ACC112 (cell line): ENCODE results near the gene GABARAPL1.
"Not testable (repeated sequence)": the region's sequence is repeated elsewhere in the genome, so short reads cannot be mapped to it uniquely, and the experiment has no call there.

Source experiments
- H2AFZ ChIP-seq: fragments of 200-600 bp; sonication (generic); one replicate; pipeline ENCODE4 v1.6.0; 2017; ENCODE audit warnings: antibody characterized with exemption, low read length; ENCODE audit not compliant: unreplicated experiment
- H3K27ac ChIP-seq: fragments of 200-600 bp; sonication (generic); 2 replicates; pipeline ENCODE4 v1.5.1; 2014; ENCODE audit warnings: low read depth, mild to moderate bottlenecking, antibody characterized with exemption, low read length, moderate library complexity
- H3K27me3 ChIP-seq: fragments of 200-600 bp; sonication (generic); 2 replicates; pipeline ENCODE4 v1.6.1; 2014; ENCODE audit warnings: mild to moderate bottlenecking, antibody characterized with exemption, low read length, moderate library complexity, mixed read lengths; ENCODE audit not compliant: insufficient read depth
- H3K36me3 ChIP-seq: fragments of 200-600 bp; sonication (generic); 2 replicates; pipeline ENCODE4 v1.6.1; 2016; ENCODE audit warnings: mild to moderate bottlenecking, antibody characterized with exemption, low read length, moderate library complexity, mixed read lengths; ENCODE audit not compliant: insufficient read depth
- H3K4me1 ChIP-seq: fragments of 200-600 bp; sonication (generic); one replicate; pipeline ENCODE4 v1.6.1; 2016; ENCODE audit warnings: low read length, mixed read lengths; ENCODE audit not compliant: insufficient read depth, unreplicated experiment, control insufficient read depth
- H3K4me3 ChIP-seq: fragments of 200-600 bp; sonication (generic); 2 replicates; pipeline ENCODE4 v1.5.1; 2014; ENCODE audit warnings: mild to moderate bottlenecking, low read depth, low read length
- H3K79me2 ChIP-seq: fragments of 200-600 bp; sonication (generic); one replicate; pipeline ENCODE4 v1.6.0; 2016; ENCODE audit warnings: low read length; ENCODE audit not compliant: control insufficient read depth, unreplicated experiment, insufficient read depth

Gene GABARAPL1

GRCh38 chr12:10214895-10215267, 2.2 kb downstream of the GABARAPL1 start:
- Histone ChIP-seq H3K4me3 (peak overlapping the region; percentile 95), H3K79me2 (peaks cover 26% of the 10 kb centered on the region), H3K36me3 (peaks cover 5% of the 10 kb centered on the region), H3K27ac (peak overlapping the region; percentile 99), H2AFZ (no peak overlapping the region), H3K4me1 (peaks cover 7% of the 10 kb centered on the region), H3K27me3 (no peaks in the 10 kb centered on the region)

DNA sequence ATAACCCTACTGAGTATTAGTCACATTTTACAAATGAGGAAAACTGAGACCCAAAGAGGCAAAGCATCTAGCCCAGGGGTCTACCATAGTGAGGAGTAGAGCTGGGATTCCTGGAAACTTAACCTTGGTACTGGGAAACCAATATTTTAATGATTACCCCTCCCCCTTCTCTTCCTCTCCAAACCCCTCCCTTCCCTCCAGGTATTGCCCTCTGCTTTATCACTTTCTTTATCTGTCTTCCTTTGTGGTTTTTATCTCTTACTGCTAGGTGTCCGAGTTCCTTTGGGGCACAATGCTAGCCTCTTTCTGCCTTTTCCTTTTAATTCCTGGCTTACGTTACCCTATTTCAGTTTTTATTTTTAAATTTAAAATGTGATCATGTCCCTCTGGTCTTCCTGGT, 2.8 kb downstream of the GABARAPL1 start:
- peaks cover 11% of the 10 kb centered on the region for H3K4me1 ChIP-seq
- H2AFZ ChIP-seq, result no peak overlapping the region
- 0 out of 2 replicates have a peak overlapping the region, but pooled peaks have one; percentile 99 for H3K27ac ChIP-seq
- no peaks in the 10 kb centered on the region for H3K27me3 ChIP-seq
- H3K36me3 ChIP-seq, result peaks cover 10% of the 10 kb centered on the region
- peak overlapping the region; percentile 95; the same call in 1 of the 2 replicates for H3K4me3 ChIP-seq
- H3K79me2 ChIP-seq, result peaks cover 26% of the 10 kb centered on the region

DNA sequence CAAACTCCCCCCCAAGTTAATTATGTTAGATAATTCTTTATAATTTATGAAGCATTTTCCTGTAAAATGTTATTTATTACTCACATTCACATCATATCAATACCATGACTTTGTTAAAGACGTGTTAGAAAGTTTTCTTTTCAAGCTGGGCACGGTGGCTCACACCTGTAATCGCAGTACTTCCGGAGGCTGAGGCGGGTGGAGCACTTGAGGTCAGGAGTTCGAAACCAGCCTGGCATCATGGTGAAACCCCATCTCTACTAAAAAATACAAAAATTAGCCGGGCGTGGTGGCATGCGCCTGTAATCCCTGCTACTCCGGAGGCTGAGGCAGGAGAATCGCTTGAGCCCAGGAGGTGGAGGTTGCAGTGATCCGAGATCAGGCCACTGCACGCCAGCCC, 3.3 kb downstream of the GABARAPL1 start:
- not testable (repeated sequence) for H2AFZ ChIP-seq, H3K27ac ChIP-seq, H3K4me3 ChIP-seq, H3K27me3 ChIP-seq
- peaks cover 13% of the 10 kb centered on the region for H3K4me1 ChIP-seq
- peaks cover 26% of the 10 kb centered on the region for H3K79me2 ChIP-seq
- peaks cover 15% of the 10 kb centered on the region for H3K36me3 ChIP-seq

DNA sequence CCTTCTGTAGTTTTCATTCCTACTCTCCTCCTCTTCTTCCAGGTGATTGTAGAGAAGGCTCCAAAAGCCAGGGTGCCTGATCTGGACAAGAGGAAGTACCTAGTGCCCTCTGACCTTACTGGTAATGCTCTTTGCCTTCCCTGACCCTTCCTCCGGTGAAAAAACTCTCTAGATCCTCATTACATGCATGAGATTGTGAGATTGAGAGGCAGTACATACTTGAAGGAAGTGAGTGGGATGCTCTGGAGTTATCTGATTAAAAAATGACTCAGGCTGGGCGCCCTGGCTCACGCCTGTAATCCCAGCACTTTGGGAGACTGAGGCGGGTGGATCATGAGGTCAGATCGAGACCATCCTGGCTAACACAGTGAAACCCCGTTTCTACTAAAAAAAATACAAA, 5.3 kb downstream of the GABARAPL1 start:
- no peak overlapping the region for H3K27ac ChIP-seq
- no peak overlapping the region for H2AFZ ChIP-seq
- H3K36me3 ChIP-seq, result peaks cover 30% of the 10 kb centered on the region
- H3K4me1 ChIP-seq, result peaks cover 13% of the 10 kb centered on the region
- H3K27me3 ChIP-seq, result no peaks in the 10 kb centered on the region
- H3K79me2 ChIP-seq, result peaks cover 26% of the 10 kb centered on the region
- no peak overlapping the region for H3K4me3 ChIP-seq

DNA sequence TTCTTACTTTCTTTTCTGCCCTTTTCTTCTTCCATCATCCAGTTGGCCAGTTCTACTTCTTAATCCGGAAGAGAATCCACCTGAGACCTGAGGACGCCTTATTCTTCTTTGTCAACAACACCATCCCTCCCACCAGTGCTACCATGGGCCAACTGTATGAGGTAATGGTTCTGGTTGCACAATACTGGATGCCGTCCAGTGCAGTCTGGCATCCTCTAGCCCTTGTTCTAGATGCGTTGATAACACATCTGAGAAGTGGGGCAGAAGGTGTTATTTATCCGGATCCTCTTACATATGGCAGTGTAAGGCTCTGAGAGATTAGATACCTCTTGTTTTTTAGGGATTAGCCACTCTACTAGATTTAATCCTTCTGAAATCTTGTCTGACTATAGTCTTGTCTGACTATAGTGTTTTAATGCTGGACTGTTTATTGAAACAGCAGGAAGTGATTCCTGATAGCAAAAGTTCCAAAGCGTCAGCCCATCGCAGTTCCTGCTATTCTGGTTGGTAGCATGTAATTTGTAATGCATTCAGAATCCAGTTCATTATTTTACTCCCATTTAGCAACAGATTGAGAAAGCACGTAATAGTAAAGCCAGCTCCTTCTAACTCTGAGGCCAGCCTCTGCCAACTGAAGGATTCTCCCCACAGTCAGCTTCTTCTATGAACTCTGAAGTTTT, 7.9 kb downstream of the GABARAPL1 start:
- no peak overlapping the region for H2AFZ ChIP-seq
- peaks cover 7% of the 10 kb centered on the region for H3K4me1 ChIP-seq
- no peak overlapping the region for H3K4me3 ChIP-seq
- peaks cover 7% of the 10 kb centered on the region for H3K79me2 ChIP-seq
- peaks cover 42% of the 10 kb centered on the region for H3K36me3 ChIP-seq
- peak overlapping the region; percentile 36; the same call in 1 of the 2 replicates for H3K27ac ChIP-seq
- no peaks in the 10 kb centered on the region for H3K27me3 ChIP-seq

GRCh38 chr12:10221846-10222245, 9.2 kb downstream of the GABARAPL1 start:
- Histone ChIP-seq H3K36me3 (peaks cover 42% of the 10 kb centered on the region), H3K27me3 (no peaks in the 10 kb centered on the region), H2AFZ (no peak overlapping the region), H3K4me1 (peaks cover 7% of the 10 kb centered on the region), H3K79me2 (peaks cover 6% of the 10 kb centered on the region), H3K27ac (no peak overlapping the region), H3K4me3 (no peak overlapping the region)

DNA sequence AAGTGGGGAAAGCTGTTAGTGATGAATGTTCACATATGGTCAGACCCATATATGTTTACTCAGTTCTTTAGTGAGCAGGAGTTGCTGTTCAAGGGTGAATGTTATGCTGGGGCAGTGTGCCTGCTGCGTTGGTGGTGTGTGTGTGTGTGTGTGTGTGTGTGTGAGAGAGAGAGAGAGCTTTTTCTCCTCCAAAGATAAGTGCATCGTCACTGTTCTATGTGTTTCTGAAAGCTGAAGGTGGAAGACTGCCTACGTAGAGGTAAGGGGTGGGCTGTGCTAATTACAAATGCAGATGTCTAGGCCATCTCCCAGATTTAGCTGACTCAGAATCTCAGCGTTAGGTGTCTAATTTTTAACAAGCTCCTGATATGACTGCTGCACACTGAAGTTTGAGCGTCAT, 10.5 kb downstream of the GABARAPL1 start:
- Histone ChIP-seq H3K4me1 (peaks cover 7% of the 10 kb centered on the region), H2AFZ (no peak overlapping the region), H3K4me3 (no peak overlapping the region), H3K27ac (no peak overlapping the region), H3K79me2 (no peaks in the 10 kb centered on the region), H3K36me3 (peaks cover 39% of the 10 kb centered on the region), H3K27me3 (no peaks in the 10 kb centered on the region)

DNA sequence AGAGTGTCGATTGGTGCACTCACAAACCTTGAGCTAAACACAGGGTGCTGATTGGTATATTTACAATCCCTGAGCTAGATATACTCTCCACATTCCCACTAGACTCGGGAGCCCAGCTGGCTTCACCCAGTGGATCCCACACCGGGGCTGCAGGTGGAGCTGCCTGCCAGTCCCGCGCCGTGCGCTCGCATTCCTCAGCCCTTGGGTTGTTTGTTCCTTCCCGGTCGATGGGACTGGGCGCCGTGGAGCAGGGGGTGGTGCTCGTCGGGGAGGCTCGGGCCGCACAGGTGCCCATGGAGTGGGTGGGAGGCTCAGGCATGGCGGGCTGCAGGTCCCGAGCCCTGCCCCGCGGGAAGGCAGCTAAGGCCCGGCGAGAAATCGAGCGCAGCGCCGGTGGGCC, 12.7 kb downstream of the GABARAPL1 start:
- H3K4me3 ChIP-seq, H2AFZ ChIP-seq, H3K4me1 ChIP-seq, H3K79me2 ChIP-seq, H3K27ac ChIP-seq, H3K27me3 ChIP-seq: not testable (repeated sequence)
- H3K36me3 ChIP-seq, result peaks cover 31% of the 10 kb centered on the region

GRCh38 chr12:10226086-10226485, 13.4 kb downstream of the GABARAPL1 start:
- Histone ChIP-seq H3K79me2 (no peaks in the 10 kb centered on the region), H3K4me1 (no peaks in the 10 kb centered on the region), H2AFZ (no peak overlapping the region), H3K36me3 (peaks cover 25% of the 10 kb centered on the region), H3K27ac (no peak overlapping the region), H3K27me3 (no peaks in the 10 kb centered on the region), H3K4me3 (no peak overlapping the region)

- Histone ChIP-seq H3K4me1 (no peaks in the 10 kb centered on the region), H2AFZ (no peak overlapping the region), H3K36me3 (peaks cover 20% of the 10 kb centered on the region), H3K4me3 (no peak overlapping the region), H3K27me3 (no peaks in the 10 kb centered on the region), H3K27ac (no peak overlapping the region), H3K79me2 (no peaks in the 10 kb centered on the region)
Measured at GRCh38 chr12:10226731-10227130, 14.1 kb downstream of the GABARAPL1 start.

- no peaks in the 10 kb centered on the region for H3K27me3 ChIP-seq
- H3K36me3 ChIP-seq, result peaks cover 11% of the 10 kb centered on the region
- H3K27ac ChIP-seq, result no peak overlapping the region
- H2AFZ ChIP-seq, result no peak overlapping the region
- H3K4me3 ChIP-seq, result no peak overlapping the region
- H3K4me1 ChIP-seq, result no peaks in the 10 kb centered on the region
- H3K79me2 ChIP-seq, result no peaks in the 10 kb centered on the region
Measured at GRCh38 chr12:10227648-10228047, 15.0 kb downstream of the GABARAPL1 start.
